SK-N-SH (cell line): ENCODE measurements around the gene EMX1. TPM values are rescaled to one million over a fixed set of nuclear protein-coding genes. Genes with fewer than 3 reads are reported as not detected.

Experiments used
- CTCF ChIA-PET: fragments of 300-600, 350-600 bp; formaldehyde crosslinking; extraction: SDS; loops from one replicate; lab custom pipeline; 2021; lab: Yijun Ruan, JAX
- POLR2A ChIA-PET: fragments of 350-600 bp; sonication (Branson Sonifier 250); formaldehyde crosslinking; extraction: SDS; loops from one replicate; lab custom pipeline; 2020; ENCODE audit warnings: antibody characterized with exemption, inconsistent platforms; lab: Yijun Ruan, JAX
- DNase-seq: peaks from one replicate; pipeline ENCODE4 v3.0.0; 2012
- H2AFZ ChIP-seq: fragments of 200-600 bp; sonication (generic); 2 replicates; pipeline ENCODE4 v1.8.1; 2016; ENCODE audit warnings: antibody characterized with exemption, mild to moderate bottlenecking, low read depth
- H3F3A ChIP-seq: fragments of 200-600 bp; sonication (generic); replicated peaks from 2 replicates; pipeline ENCODE3; 2016; ENCODE audit warnings: antibody characterized with exemption, mild to moderate bottlenecking; ENCODE audit not compliant: insufficient read depth
- H3K27ac ChIP-seq, 2 experiments: fragments of 200-500 bp in 1 of 2; fragments of 200-600 bp in 1 of 2; sonication (Bioruptor generic) in 1 of 2; sonication (generic), shearing (Covaris generic) in 1 of 2; 2 replicates each; pipeline versions ENCODE4 v1.5.1 to v1.6.1; 2014 to 2016; ENCODE audit warnings: low read depth in 2 of 2, inconsistent platforms in 1 of 2, low read length in 1 of 2, mild to moderate bottlenecking in 1 of 2, mixed read lengths in 1 of 2
- H3K27me3 ChIP-seq: fragments of 200-600 bp; sonication (generic), shearing (Covaris generic); 2 replicates; pipeline ENCODE4 v1.6.1; 2016; ENCODE audit warnings: mixed run types; ENCODE audit not compliant: insufficient read depth
- H3K36me3 ChIP-seq, 2 experiments: fragments of 200-500 bp in 1 of 2; fragments of 200-600 bp in 1 of 2; sonication (Bioruptor generic) in 1 of 2; sonication (generic) in 1 of 2; replicated peaks in 1 of 2; 2 replicates each; pipeline versions ENCODE3 to v1.5.1; 2014 to 2016; ENCODE audit warnings: low read length in 1 of 2, mild to moderate bottlenecking in 1 of 2; ENCODE audit not compliant: insufficient read depth in 2 of 2, control insufficient read depth in 1 of 2
- H3K4me1 ChIP-seq, 2 experiments: fragments of 200-500 bp in 1 of 2; fragments of 200-600 bp in 1 of 2; sonication (Bioruptor generic) in 1 of 2; sonication (generic), shearing (Covaris generic) in 1 of 2; 2 replicates each; pipeline versions ENCODE4 v1.5.1 to v1.6.1; 2014 to 2016; ENCODE audit warnings: low read depth in 1 of 2, low read length in 1 of 2, mixed run types in 1 of 2; ENCODE audit not compliant: insufficient read depth in 2 of 2, control insufficient read depth in 1 of 2
- H3K4me2 ChIP-seq: fragments of 200-600 bp; sonication (generic), shearing (Covaris generic); 2 replicates; pipeline ENCODE4 v1.6.1; 2017; ENCODE audit warnings: mixed run types
- H3K4me3 ChIP-seq, 2 experiments: fragments of 200-500 bp in 1 of 2; fragments of 200-600 bp in 1 of 2; sonication (Bioruptor generic) in 1 of 2; sonication (generic), shearing (Covaris generic) in 1 of 2; 2 replicates each; pipeline versions ENCODE4 v1.5.1 to v1.8.1; 2014 to 2016; ENCODE audit warnings: low read depth in 2 of 2, inconsistent platforms in 1 of 2, low read length in 1 of 2, mild to moderate bottlenecking in 1 of 2, mixed read lengths in 1 of 2, moderate library complexity in 1 of 2
- H3K79me2 ChIP-seq: fragments of 200-600 bp; sonication (generic); 2 replicates; pipeline ENCODE4 v1.8.1; 2017; ENCODE audit warnings: mild to moderate bottlenecking; ENCODE audit not compliant: insufficient read depth
- H3K9ac ChIP-seq: fragments of 200-600 bp; sonication (generic); 2 replicates; pipeline ENCODE4 v1.6.1; 2017; ENCODE audit warnings: mixed run types
- H3K9me2 ChIP-seq: fragments of 200-600 bp; sonication (generic); 2 replicates; pipeline ENCODE4 v1.6.1; 2017; ENCODE audit warnings: mixed run types
- H3K9me3 ChIP-seq: fragments of 200-600 bp; sonication (generic); 2 replicates; pipeline ENCODE4 v1.6.1; 2017; ENCODE audit warnings: mixed run types, mild to moderate bottlenecking, moderate library complexity
- H4K20me1 ChIP-seq: fragments of 200-600 bp; sonication (generic); 2 replicates; pipeline ENCODE4 v1.6.1; 2017; ENCODE audit warnings: mild to moderate bottlenecking, mixed run types; ENCODE audit not compliant: insufficient read depth
- CHD2 ChIP-seq: fragments of 150-350 bp; IDR thresholded peaks from 2 replicates; pipeline ENCODE4 v1.6.1; 2018; ENCODE audit warnings: low read length; ENCODE audit not compliant: partially characterized antibody
- EP300 ChIP-seq, 2 experiments: IDR thresholded peaks; 2 replicates each; pipeline versions ENCODE4 v1.4.0 to v1.6.1; 2012; ENCODE audit warnings: borderline replicate concordance in 1 of 2, low read depth in 1 of 2, low read length in 1 of 2
- FOXM1 ChIP-seq: IDR thresholded peaks from 2 replicates; pipeline ENCODE4 v1.4.0; 2012; ENCODE audit warnings: low read depth, mild to moderate bottlenecking
- GABPA ChIP-seq: IDR thresholded peaks from 2 replicates; pipeline ENCODE4 v1.4.0; 2012; ENCODE audit warnings: low read depth, mild to moderate bottlenecking
- JUND ChIP-seq: IDR thresholded peaks from 2 replicates; pipeline ENCODE4 v1.4.0; 2012
- MEF2A ChIP-seq: IDR thresholded peaks from 2 replicates; pipeline ENCODE4 v1.4.0; 2012; ENCODE audit warnings: low read depth, borderline replicate concordance
- NFIC ChIP-seq: IDR thresholded peaks from 2 replicates; pipeline ENCODE4 v1.4.0; 2012; ENCODE audit warnings: borderline replicate concordance
- NRF1 ChIP-seq: IDR thresholded peaks from 2 replicates; pipeline ENCODE4 v1.6.1; 2012; ENCODE audit warnings: low read depth, mild to moderate bottlenecking, low read length
- RAD21 ChIP-seq: IDR thresholded peaks from 2 replicates; pipeline ENCODE4 v1.6.1; 2012; ENCODE audit warnings: mild to moderate bottlenecking, low read length
- RCOR1 ChIP-seq: fragments of 150-350 bp; IDR thresholded peaks from 2 replicates; pipeline ENCODE4 v1.6.1; 2017; ENCODE audit warnings: antibody characterized with exemption, low read length
- RFX5 ChIP-seq: IDR thresholded peaks from 2 replicates; pipeline ENCODE4 v1.6.1; 2012; ENCODE audit warnings: mild to moderate bottlenecking, improper control_type of control experiment, low read length
- RXRA ChIP-seq: IDR thresholded peaks from 2 replicates; pipeline ENCODE4 v1.4.0; 2012; ENCODE audit warnings: low read depth, mild to moderate bottlenecking, borderline replicate concordance
- SMC3 ChIP-seq: IDR thresholded peaks from 2 replicates; pipeline ENCODE4 v1.6.1; 2012; ENCODE audit warnings: low read depth, low read length, improper control_type of control experiment
- TAF1 ChIP-seq: IDR thresholded peaks from 2 replicates; pipeline ENCODE4 v1.6.1; 2012; ENCODE audit warnings: low read depth, mild to moderate bottlenecking, low read length, moderate library complexity, borderline replicate concordance
- YY1 ChIP-seq: IDR thresholded peaks from 2 replicates; pipeline ENCODE4 v1.4.0; 2012; ENCODE audit warnings: low read depth, mild to moderate bottlenecking
- WGBS: methylation state at CpG from one replicate; pipeline ENCODE4 v1.1.6; 2017; ENCODE audit warnings: low lambda C conversion rate; 5-methylcytosine and 5-hydroxymethylcytosine counted together
- polyA plus RNA-seq, 3 experiments: library from polyadenylated mRNA; depleted of rRNA; stranded (reverse); fragments of >200 nt; gene quantifications; 2 replicates each; pipeline ENCODE4 v1.2.3, GENCODE V29; 2012
- TF ChIP-seq, protein P1 (sequence below): fragments of 150-350 bp; IDR thresholded peaks from 2 replicates; pipeline ENCODE4 v1.6.1; 2016; ENCODE audit warnings: mild to moderate bottlenecking, low read depth, low read length
- TF ChIP-seq, protein P2 (sequence below): fragments of 150-350 bp; IDR thresholded peaks from 2 replicates; pipeline ENCODE4 v1.6.1; 2017; ENCODE audit warnings: antibody characterized with exemption, low read length, low read depth, borderline replicate concordance
- TF ChIP-seq, protein P3 (sequence below): fragments of 200-600 bp; sonication (generic); IDR thresholded peaks from 2 replicates; pipeline ENCODE4 v1.6.1; 2017; ENCODE audit warnings: antibody characterized with exemption, mild to moderate bottlenecking, moderate library complexity
- TF ChIP-seq, protein P4 (sequence below): IDR thresholded peaks from 2 replicates; pipeline ENCODE4 v1.6.1; 2012; ENCODE audit warnings: mild to moderate bottlenecking, low read depth, low read length, moderate library complexity
- TF ChIP-seq, protein P5 (sequence below): IDR thresholded peaks from 2 replicates; pipeline ENCODE4; 2012
- TF ChIP-seq, protein P6 (sequence below): IDR thresholded peaks from 2 replicates; pipeline ENCODE4 v1.4.0; 2012; ENCODE audit warnings: low read depth, borderline replicate concordance

EMX1 gene
- polyA plus RNA-seq, 1 of the 3 experiments (the other 2 are of a cell fraction): not detected

DNA sequence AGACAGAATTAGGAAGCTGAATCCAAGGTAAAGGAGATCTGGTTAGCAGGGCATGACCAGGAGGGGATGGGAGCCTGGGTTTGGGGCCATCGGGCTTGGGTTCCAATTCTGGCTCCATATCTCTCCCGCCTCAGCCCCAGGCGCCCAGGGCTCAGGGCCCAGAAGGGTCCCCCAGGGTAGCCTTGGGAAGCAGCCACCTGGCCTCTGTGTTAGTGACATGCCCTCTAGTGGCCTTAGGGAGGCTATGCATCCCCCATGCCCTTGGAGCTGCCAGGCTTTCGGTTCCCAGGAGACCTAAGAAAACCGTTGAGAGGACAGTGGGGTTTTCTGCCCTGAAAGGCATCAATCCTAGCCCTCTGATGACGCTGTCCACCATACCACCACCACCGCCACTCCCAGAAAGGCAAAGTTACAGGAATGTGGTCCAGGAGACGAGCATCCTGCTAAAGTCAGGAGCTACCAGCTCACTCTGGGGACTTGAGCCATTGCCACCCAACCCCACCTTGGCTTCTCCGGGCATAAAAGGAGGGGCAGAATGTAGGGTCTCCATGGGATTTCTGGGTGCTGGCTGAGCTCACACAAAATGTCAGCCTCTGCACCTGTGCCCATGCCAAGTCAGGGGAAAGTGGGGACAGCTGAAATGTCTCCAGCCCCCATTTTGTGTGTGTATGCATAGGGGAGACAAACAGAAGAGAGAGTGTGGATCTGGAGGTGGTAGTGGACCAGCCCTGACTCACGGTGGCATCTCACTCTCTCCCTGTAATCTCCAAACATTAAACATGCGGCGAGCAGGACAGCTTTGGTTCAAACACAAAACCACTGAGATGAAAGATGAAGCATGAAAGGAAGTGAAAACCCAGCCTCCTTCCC lies 56.5 kb downstream of the EMX1 start:
- Histone ChIP-seq H3K36me3 (no peaks in the 10 kb centered on the region), H3K27me3 (no peaks in the 10 kb centered on the region), H3K4me1 (peaks cover 0 to 15% of the 10 kb centered on the region in 2 experiments; a peak in 1 of 4 replicates), H3K4me2 (no peak overlapping the region), H3K9ac (no peak overlapping the region), H3K4me3 (peak overlapping the region in 1 of 2 experiments; percentile 5; a peak in 1 of 4 replicates), H3K27ac (no peak overlapping the region), H3K9me2 (no peaks in the 10 kb centered on the region), H3K79me2 (no peaks in the 10 kb centered on the region), H3K9me3 (no peaks in the 10 kb centered on the region), H2AFZ (no peak overlapping the region), H3F3A (no peaks in the 10 kb centered on the region), H4K20me1 (no peaks in the 10 kb centered on the region)
- POLR2A ChIA-PET: no interaction called here
- peak; percentile 86 for DNase-seq
- 42% methylated on average over 10 of the region's 12 CpGs for WGBS
- CTCF ChIA-PET: interaction anchor here (0.6 to 5.8 kb wide), 43 partner anchors 8 to 1568 kb away, joined by 3 to 115 read pairs (median 5); partner anchors contain the start of genes EMX1 and SPR
- no peak for TF ChIP-seq NRF1
- TF ChIP-seq RFX5: no peak
- no peak for TF ChIP-seq GABPA
- TF ChIP-seq SMC3: peak; percentile 57
- TF ChIP-seq, protein P1, sequence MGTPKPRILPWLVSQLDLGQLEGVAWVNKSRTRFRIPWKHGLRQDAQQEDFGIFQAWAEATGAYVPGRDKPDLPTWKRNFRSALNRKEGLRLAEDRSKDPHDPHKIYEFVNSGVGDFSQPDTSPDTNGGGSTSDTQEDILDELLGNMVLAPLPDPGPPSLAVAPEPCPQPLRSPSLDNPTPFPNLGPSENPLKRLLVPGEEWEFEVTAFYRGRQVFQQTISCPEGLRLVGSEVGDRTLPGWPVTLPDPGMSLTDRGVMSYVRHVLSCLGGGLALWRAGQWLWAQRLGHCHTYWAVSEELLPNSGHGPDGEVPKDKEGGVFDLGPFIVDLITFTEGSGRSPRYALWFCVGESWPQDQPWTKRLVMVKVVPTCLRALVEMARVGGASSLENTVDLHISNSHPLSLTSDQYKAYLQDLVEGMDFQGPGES: no peak
- no peak for TF ChIP-seq NFIC
- TF ChIP-seq RAD21: peak; percentile 69
- TF ChIP-seq, protein P2, sequence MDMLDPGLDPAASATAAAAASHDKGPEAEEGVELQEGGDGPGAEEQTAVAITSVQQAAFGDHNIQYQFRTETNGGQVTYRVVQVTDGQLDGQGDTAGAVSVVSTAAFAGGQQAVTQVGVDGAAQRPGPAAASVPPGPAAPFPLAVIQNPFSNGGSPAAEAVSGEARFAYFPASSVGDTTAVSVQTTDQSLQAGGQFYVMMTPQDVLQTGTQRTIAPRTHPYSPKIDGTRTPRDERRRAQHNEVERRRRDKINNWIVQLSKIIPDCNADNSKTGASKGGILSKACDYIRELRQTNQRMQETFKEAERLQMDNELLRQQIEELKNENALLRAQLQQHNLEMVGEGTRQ: no peak
- TF ChIP-seq JUND: no peak
- TF ChIP-seq RCOR1: no peak
- TF ChIP-seq, protein P3, sequence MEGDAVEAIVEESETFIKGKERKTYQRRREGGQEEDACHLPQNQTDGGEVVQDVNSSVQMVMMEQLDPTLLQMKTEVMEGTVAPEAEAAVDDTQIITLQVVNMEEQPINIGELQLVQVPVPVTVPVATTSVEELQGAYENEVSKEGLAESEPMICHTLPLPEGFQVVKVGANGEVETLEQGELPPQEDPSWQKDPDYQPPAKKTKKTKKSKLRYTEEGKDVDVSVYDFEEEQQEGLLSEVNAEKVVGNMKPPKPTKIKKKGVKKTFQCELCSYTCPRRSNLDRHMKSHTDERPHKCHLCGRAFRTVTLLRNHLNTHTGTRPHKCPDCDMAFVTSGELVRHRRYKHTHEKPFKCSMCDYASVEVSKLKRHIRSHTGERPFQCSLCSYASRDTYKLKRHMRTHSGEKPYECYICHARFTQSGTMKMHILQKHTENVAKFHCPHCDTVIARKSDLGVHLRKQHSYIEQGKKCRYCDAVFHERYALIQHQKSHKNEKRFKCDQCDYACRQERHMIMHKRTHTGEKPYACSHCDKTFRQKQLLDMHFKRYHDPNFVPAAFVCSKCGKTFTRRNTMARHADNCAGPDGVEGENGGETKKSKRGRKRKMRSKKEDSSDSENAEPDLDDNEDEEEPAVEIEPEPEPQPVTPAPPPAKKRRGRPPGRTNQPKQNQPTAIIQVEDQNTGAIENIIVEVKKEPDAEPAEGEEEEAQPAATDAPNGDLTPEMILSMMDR: peak; percentile 82
- no peak for TF ChIP-seq CHD2
- TF ChIP-seq RXRA: no peak
- no peak for TF ChIP-seq TAF1
- TF ChIP-seq, protein P4, sequence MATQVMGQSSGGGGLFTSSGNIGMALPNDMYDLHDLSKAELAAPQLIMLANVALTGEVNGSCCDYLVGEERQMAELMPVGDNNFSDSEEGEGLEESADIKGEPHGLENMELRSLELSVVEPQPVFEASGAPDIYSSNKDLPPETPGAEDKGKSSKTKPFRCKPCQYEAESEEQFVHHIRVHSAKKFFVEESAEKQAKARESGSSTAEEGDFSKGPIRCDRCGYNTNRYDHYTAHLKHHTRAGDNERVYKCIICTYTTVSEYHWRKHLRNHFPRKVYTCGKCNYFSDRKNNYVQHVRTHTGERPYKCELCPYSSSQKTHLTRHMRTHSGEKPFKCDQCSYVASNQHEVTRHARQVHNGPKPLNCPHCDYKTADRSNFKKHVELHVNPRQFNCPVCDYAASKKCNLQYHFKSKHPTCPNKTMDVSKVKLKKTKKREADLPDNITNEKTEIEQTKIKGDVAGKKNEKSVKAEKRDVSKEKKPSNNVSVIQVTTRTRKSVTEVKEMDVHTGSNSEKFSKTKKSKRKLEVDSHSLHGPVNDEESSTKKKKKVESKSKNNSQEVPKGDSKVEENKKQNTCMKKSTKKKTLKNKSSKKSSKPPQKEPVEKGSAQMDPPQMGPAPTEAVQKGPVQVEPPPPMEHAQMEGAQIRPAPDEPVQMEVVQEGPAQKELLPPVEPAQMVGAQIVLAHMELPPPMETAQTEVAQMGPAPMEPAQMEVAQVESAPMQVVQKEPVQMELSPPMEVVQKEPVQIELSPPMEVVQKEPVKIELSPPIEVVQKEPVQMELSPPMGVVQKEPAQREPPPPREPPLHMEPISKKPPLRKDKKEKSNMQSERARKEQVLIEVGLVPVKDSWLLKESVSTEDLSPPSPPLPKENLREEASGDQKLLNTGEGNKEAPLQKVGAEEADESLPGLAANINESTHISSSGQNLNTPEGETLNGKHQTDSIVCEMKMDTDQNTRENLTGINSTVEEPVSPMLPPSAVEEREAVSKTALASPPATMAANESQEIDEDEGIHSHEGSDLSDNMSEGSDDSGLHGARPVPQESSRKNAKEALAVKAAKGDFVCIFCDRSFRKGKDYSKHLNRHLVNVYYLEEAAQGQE: no peak
- no peak for TF ChIP-seq YY1
- TF ChIP-seq, protein P5, sequence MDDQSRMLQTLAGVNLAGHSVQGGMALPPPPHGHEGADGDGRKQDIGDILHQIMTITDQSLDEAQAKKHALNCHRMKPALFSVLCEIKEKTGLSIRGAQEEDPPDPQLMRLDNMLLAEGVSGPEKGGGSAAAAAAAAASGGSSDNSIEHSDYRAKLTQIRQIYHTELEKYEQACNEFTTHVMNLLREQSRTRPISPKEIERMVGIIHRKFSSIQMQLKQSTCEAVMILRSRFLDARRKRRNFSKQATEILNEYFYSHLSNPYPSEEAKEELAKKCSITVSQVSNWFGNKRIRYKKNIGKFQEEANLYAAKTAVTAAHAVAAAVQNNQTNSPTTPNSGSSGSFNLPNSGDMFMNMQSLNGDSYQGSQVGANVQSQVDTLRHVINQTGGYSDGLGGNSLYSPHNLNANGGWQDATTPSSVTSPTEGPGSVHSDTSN: no peak
- TF ChIP-seq, protein P6, sequence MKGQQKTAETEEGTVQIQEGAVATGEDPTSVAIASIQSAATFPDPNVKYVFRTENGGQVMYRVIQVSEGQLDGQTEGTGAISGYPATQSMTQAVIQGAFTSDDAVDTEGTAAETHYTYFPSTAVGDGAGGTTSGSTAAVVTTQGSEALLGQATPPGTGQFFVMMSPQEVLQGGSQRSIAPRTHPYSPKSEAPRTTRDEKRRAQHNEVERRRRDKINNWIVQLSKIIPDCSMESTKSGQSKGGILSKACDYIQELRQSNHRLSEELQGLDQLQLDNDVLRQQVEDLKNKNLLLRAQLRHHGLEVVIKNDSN: no peak
- no peak for TF ChIP-seq MEF2A
- TF ChIP-seq EP300 (IDR thresholded peaks at IDR 0.05; ENCODE audit: borderline replicate concordance in 1 of 2, low read depth in 1 of 2, low read length in 1 of 2): no peak
- no peak for TF ChIP-seq FOXM1
